RPMI7951 (cell line): ENCODE data around the gene PHF21A. TPM values are rescaled to one million over a fixed set of nuclear protein-coding genes. Genes with fewer than 3 reads are reported as not detected.
"Not testable (repeated sequence)": the region's sequence is repeated elsewhere in the genome, so short reads cannot be mapped to it uniquely, and the experiment has no call there.

Experiments
- DNase-seq: peaks from one replicate; pipeline ENCODE4 v3.0.0-alpha.2; 2012; ENCODE audit warnings: low read depth
- total RNA-seq: library from RNA; depleted of rRNA; stranded (reverse); fragments of >200 nt; shearing (Covaris generic); gene quantifications from 2 replicates; pipeline ENCODE4 v1.2.3, GENCODE V29; 2014

The PHF21A gene
- total RNA-seq, 1 experiment from 2014 or later, result 10.5 TPM

- no peak for DNase-seq
Observed at GRCh38 chr11:46036969-46037368, 84.3 kb downstream of the PHF21A start.

GRCh38 chr11:46036009-46036408 lies 85.2 kb downstream of the PHF21A start:
- DNase-seq, result no peak

GRCh38 chr11:46034041-46034440 lies 87.2 kb downstream of the PHF21A start:
- DNase-seq, result no peak

- DNase-seq, result no peak
Observed at GRCh38 chr11:46026606-46027293, 94.5 kb downstream of the PHF21A start.

- no peak for DNase-seq
Observed at GRCh38 chr11:46020084-46020599, 101.1 kb downstream of the PHF21A start.

GRCh38 chr11:46018651-46019050 lies 102.6 kb downstream of the PHF21A start:
- DNase-seq, result no peak

- DNase-seq, result no peak
Observed at GRCh38 chr11:46017341-46017740, 103.9 kb downstream of the PHF21A start.

GRCh38 chr11:46015941-46016340 lies 105.3 kb downstream of the PHF21A start:
- no peak for DNase-seq

- DNase-seq, result not testable (repeated sequence)
Observed at GRCh38 chr11:46014168-46014567, 107.1 kb downstream of the PHF21A start.

GRCh38 chr11:46012185-46012584 lies 109.1 kb downstream of the PHF21A start:
- DNase-seq, result no peak

- no peak for DNase-seq
Observed at GRCh38 chr11:46010100-46010499, 111.2 kb downstream of the PHF21A start.

GRCh38 chr11:46009647-46010046 lies 111.6 kb downstream of the PHF21A start:
- no peak for DNase-seq

- peak; percentile 62 for DNase-seq
Observed at GRCh38 chr11:46006418-46007070, 114.7 kb downstream of the PHF21A start.

GRCh38 chr11:46003572-46003971 lies 117.7 kb downstream of the PHF21A start:
- no peak for DNase-seq

GRCh38 chr11:46002189-46002588 lies 119.1 kb downstream of the PHF21A start:
- DNase-seq, result no peak

GRCh38 chr11:46001448-46001914 lies 119.8 kb downstream of the PHF21A start:
- no peak for DNase-seq

- DNase-seq, result no peak
Observed at GRCh38 chr11:45997599-45997998, 123.7 kb downstream of the PHF21A start.

- no peak for DNase-seq
Observed at GRCh38 chr11:45995342-45995734, 125.9 kb downstream of the PHF21A start.

- DNase-seq, result no peak
Observed at GRCh38 chr11:45994371-45995341, 126.6 kb downstream of the PHF21A start.

GRCh38 chr11:45993531-45994001 lies 127.7 kb downstream of the PHF21A start:
- DNase-seq, result no peak

- DNase-seq, result no peak
Observed at GRCh38 chr11:45988921-45989320, 132.3 kb downstream of the PHF21A start.

- DNase-seq, result no peak
Observed at GRCh38 chr11:45985212-45985611, 136.0 kb downstream of the PHF21A start.
